Panc1 (cell line): ENCODE results near the gene TSPAN16.

Experiments
- CTCF ChIP-seq: fragments of 450-650 bp; IDR thresholded peaks from 2 replicates; pipeline ENCODE4 v1.5.1; 2017; ENCODE audit warnings: mild to moderate bottlenecking
- POLR2AphosphoS5 ChIP-seq: IDR thresholded peaks from 2 replicates; pipeline ENCODE4 v1.6.1; 2012; ENCODE audit warnings: mild to moderate bottlenecking, low read depth, low read length, moderate library complexity
- SIN3A ChIP-seq: IDR thresholded peaks from 2 replicates; pipeline ENCODE4 v1.6.1; 2012; ENCODE audit warnings: low read depth, mild to moderate bottlenecking, low read length, moderate library complexity, borderline replicate concordance; ENCODE audit not compliant: insufficient read depth
- TCF7L2 ChIP-seq: IDR thresholded peaks from 2 replicates; pipeline ENCODE4 v1.6.1; 2011; ENCODE audit warnings: mild to moderate bottlenecking, low read depth, low read length, inconsistent platforms
- TF ChIP-seq, protein P1 (sequence below), 2 experiments: IDR thresholded peaks; 2 replicates each; pipeline ENCODE4 v1.6.1; 2011 to 2012; ENCODE audit warnings: low read depth in 2 of 2, control low read depth in 1 of 2, low read length in 1 of 2, mild to moderate bottlenecking in 1 of 2, moderate library complexity in 1 of 2; ENCODE audit not compliant: insufficient read depth in 1 of 2

DNA sequence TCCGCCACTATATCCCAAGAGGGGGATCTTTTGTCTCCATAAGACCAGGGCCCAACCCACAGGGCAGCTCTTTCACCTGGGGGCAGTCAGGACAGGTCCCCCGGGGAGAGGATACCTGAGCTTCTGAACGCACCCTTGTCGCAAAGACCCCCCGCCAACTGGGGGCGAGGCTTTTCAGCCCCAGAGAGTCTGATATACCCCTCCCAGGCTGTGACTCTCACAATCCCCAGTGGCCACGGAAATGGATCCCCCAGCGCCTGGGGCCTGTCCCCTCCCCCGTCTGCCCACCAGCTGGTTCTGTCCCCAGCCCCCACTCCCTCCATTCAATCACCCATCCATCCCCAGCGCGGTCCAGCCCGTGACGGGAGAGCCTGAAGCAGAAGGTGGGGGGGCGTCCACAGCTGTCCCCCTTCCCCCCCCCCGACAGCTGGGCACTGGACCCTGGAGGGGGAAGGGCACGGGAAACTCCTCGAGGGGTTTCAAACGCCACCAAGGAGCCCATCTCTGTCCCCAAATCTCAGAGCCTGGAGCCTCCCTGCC lies 34.5 kb upstream of the TSPAN16 start:
- no peak for TF ChIP-seq CTCF
- no peak for TF ChIP-seq TCF7L2
- TF ChIP-seq, protein P1, sequence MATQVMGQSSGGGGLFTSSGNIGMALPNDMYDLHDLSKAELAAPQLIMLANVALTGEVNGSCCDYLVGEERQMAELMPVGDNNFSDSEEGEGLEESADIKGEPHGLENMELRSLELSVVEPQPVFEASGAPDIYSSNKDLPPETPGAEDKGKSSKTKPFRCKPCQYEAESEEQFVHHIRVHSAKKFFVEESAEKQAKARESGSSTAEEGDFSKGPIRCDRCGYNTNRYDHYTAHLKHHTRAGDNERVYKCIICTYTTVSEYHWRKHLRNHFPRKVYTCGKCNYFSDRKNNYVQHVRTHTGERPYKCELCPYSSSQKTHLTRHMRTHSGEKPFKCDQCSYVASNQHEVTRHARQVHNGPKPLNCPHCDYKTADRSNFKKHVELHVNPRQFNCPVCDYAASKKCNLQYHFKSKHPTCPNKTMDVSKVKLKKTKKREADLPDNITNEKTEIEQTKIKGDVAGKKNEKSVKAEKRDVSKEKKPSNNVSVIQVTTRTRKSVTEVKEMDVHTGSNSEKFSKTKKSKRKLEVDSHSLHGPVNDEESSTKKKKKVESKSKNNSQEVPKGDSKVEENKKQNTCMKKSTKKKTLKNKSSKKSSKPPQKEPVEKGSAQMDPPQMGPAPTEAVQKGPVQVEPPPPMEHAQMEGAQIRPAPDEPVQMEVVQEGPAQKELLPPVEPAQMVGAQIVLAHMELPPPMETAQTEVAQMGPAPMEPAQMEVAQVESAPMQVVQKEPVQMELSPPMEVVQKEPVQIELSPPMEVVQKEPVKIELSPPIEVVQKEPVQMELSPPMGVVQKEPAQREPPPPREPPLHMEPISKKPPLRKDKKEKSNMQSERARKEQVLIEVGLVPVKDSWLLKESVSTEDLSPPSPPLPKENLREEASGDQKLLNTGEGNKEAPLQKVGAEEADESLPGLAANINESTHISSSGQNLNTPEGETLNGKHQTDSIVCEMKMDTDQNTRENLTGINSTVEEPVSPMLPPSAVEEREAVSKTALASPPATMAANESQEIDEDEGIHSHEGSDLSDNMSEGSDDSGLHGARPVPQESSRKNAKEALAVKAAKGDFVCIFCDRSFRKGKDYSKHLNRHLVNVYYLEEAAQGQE (IDR thresholded peaks at IDR 0.05; ENCODE audit: insufficient read depth in 1 of 2, low read depth in 2 of 2, low read length in 1 of 2), result no peak
- TF ChIP-seq POLR2AphosphoS5, result no peak
- no peak for TF ChIP-seq SIN3A
